Peyer's patch (tissue), 4 donors: ENCODE measurements around the gene RABL3.

ENCODE experiments used
- CTCF ChIP-seq, 6 experiments: fragments of 450-650 bp in 4 of 6; fragments of 200-600 bp in 2 of 6; sonication (generic) in 1 of 6; IDR thresholded peaks; one replicate each; pipeline ENCODE4 v1.5.1; 2017 to 2019; ENCODE audit warnings: antibody characterized with exemption in 6 of 6, mild to moderate bottlenecking in 3 of 6, moderate library complexity in 1 of 6
- POLR2A ChIP-seq, 2 donors: fragments of 450-650 bp; IDR thresholded peaks; one replicate each; pipeline ENCODE4 v1.5.1; 2017; ENCODE audit warnings: antibody characterized with exemption in 2 of 2, mild to moderate bottlenecking in 2 of 2, moderate library complexity in 2 of 2

- TF ChIP-seq POLR2A (IDR thresholded peaks at IDR 0.05) (no peak), CTCF (IDR thresholded peaks at IDR 0.05) (no peak)
Measured at GRCh38 chr3:120775411-120775810, 33.1 kb upstream of the RABL3 start.
